K562 (cell line): Measurements from ENCODE around the gene PCMTD2.

Experiments used
- CHD2 ChIP-seq: IDR thresholded peaks from 2 replicates; pipeline ENCODE4 v1.6.1; 2011; ENCODE audit warnings: low read depth, low read length
- DNMT1 ChIP-seq: fragments of 450-650 bp; IDR thresholded peaks from 2 replicates; pipeline ENCODE4 v1.6.1; 2016; ENCODE audit warnings: antibody characterized with exemption, mild to moderate bottlenecking
- DPF2 ChIP-seq: fragments of 450-650 bp; IDR thresholded peaks from 2 replicates; pipeline ENCODE4 v1.6.1; 2016
- EZH2 ChIP-seq: IDR thresholded peaks from 2 replicates; pipeline ENCODE4 v1.6.1; 2012; ENCODE audit warnings: low read depth, mild to moderate bottlenecking, inconsistent platforms, low read length, borderline replicate concordance
- MXI1 ChIP-seq: IDR thresholded peaks from 2 replicates; pipeline ENCODE4 v1.6.1; 2011; ENCODE audit warnings: low read depth, mild to moderate bottlenecking, improper control_type of control experiment, low read length
- NBN ChIP-seq: fragments of 450-650 bp; IDR thresholded peaks from 2 replicates; pipeline ENCODE4 v1.6.1; 2016; ENCODE audit warnings: low read depth, mild to moderate bottlenecking
- TF ChIP-seq, protein P1 (sequence below), 3 experiments: IDR thresholded peaks in 2 of 3; conservative IDR thresholded peaks in 1 of 3; 2 replicates each; pipeline ENCODE4 v1.5.1; 2011 to 2012; ENCODE audit warnings: low read length in 3 of 3, mild to moderate bottlenecking in 3 of 3, control low read depth in 2 of 3, improper control_type of control experiment in 1 of 3, inconsistent platforms in 1 of 3, low read depth in 1 of 3, mixed read lengths in 1 of 3, moderate library complexity in 1 of 3; ENCODE audit not compliant: insufficient read depth in 2 of 3

DNA sequence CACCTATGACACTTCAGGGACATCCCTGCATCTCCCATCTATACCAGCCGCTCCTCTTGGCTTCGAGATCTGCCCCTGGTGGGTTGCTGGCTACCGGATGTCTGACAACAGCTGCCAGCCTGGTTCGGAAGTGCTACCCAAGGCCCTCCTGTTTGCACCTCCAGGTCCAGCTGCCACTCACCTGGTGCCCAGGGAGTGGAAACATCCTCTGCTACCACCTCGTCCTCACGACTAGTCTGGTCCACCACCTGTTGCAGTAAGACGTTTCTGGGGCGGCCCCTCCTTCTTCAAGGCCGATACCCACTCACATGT lies 8.3 kb upstream of the PCMTD2 start:
- TF ChIP-seq DNMT1: no peak
- TF ChIP-seq MXI1: no peak
- no peak for TF ChIP-seq CHD2
- TF ChIP-seq NBN: no peak
- TF ChIP-seq DPF2: no peak
- TF ChIP-seq EZH2: no peak
- TF ChIP-seq, protein P1, sequence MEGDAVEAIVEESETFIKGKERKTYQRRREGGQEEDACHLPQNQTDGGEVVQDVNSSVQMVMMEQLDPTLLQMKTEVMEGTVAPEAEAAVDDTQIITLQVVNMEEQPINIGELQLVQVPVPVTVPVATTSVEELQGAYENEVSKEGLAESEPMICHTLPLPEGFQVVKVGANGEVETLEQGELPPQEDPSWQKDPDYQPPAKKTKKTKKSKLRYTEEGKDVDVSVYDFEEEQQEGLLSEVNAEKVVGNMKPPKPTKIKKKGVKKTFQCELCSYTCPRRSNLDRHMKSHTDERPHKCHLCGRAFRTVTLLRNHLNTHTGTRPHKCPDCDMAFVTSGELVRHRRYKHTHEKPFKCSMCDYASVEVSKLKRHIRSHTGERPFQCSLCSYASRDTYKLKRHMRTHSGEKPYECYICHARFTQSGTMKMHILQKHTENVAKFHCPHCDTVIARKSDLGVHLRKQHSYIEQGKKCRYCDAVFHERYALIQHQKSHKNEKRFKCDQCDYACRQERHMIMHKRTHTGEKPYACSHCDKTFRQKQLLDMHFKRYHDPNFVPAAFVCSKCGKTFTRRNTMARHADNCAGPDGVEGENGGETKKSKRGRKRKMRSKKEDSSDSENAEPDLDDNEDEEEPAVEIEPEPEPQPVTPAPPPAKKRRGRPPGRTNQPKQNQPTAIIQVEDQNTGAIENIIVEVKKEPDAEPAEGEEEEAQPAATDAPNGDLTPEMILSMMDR (IDR thresholded peaks at IDR 0.05 in 2 of 3, conservative IDR thresholded peaks at IDR 0.05 in 1 of 3; ENCODE audit: insufficient read depth in 2 of 3, low read depth in 1 of 3, low read length in 3 of 3): no peak
